Posterior cingulate gyrus (tissue), 11 donors: ENCODE results near the gene ERC1.
"Not testable (repeated sequence)": the region's sequence is repeated elsewhere in the genome, so short reads cannot be mapped to it uniquely, and the experiment has no call there.

Experiments used
- DNase-seq, 10 donors: peaks; one replicate each; pipeline versions ENCODE4 v3.0.0 to v3.0.0-alpha.2; 2020 to 2021; ENCODE audit warnings: mixed read lengths in 3 of 10
- intact Hi-C: fragments of 100-400 bp; cut with DNase I; formaldehyde crosslinking; loops from one replicate; pipeline ENCODE4 v1.15.1; 2023

Gene ERC1

GRCh38 chr12:1305791-1306500 lies 314.9 kb downstream of the ERC1 start:
- DNase-seq: no peak
- intact Hi-C loops: no loop called here

GRCh38 chr12:1306817-1307216 lies 315.8 kb downstream of the ERC1 start:
- DNase-seq: no peak
- intact Hi-C loops: no loop called here

GRCh38 chr12:1307796-1308195 lies 316.8 kb downstream of the ERC1 start:
- intact Hi-C loops: no loop called here
- no peak for DNase-seq

DNA sequence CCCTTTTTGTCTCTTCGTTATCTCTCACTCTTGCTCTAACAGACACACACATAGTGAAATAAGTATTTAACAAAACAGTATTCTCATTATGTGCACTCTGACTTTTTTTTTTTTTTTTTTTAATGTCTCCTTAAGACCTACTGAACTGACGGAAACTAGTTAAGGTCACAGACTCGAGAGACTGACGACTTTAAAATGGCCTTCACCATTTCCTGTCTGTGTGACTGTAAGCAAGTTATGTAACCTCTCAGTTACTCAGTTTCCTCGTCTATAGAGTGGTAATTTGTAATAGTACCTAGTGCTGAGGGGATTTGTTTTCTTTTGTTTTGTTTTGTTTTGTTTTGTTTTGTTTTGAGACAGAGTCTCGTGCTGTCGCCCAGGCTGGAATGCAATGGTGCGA lies 318.6 kb downstream of the ERC1 start:
- intact Hi-C loops: no loop called here
- no peak for DNase-seq

DNA sequence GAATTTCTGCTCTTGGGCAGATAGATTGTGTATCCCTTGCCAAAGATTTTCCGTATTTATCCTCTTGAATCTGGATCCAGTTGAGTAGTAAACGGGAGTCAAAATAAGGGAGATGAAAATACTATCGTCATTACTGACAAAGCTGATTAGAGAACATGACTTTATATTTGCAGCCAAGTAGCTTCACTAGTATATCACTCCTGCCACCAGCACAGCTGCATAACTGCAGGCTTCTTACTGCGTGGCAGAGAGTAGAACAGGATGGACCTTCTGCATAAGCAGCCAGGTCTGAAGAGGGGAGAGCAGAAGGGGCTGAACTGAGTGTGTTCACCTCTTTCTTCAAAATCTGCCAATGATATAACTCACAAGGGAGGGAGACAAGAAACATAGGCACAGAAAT lies 319.6 kb downstream of the ERC1 start:
- intact Hi-C loops: no loop called here
- DNase-seq: no peak

DNA sequence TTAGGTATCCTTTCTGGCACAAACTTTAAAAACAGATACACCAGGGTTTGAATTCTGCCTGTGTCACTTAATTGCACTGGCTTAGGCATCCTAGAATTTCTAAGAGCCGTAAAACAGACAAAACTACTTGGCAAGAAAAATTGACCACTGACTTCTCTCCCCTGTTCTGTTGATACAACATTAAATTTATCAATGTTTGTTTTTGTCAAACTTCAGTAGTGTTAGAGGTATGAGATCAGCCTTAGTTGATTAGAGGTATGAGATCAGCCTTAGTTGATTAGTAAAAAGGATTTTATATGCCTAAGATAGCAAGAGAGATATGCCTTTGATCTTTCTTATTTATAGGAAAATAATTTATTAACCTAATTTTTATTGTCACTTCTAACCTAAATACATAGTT lies 320.1 kb downstream of the ERC1 start:
- intact Hi-C loops: no loop called here

DNA sequence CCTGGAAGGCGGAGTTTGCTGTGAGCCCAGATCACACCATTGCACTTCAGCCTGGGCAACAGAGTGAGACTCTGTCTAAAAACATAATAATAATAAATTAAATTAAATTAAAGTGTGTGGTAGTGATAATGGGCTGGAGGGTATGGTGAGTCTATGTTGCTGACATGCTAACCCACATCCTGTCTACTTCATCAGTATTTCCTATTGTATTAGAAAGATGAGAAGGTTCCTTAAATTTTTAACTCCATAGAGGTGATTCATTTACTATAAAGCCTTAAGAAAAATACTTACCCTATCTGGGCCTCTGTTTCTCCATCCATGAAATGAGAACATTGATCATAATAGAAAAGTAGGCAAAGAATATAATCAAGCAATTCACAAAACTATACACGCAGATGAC lies 322.9 kb downstream of the ERC1 start:
- intact Hi-C loops: no loop called here
- DNase-seq: no peak

More for the DNA sequence above, 320.1 kb downstream of the ERC1 start:
- no peak for DNase-seq

- DNase-seq: no peak
- intact Hi-C loops: no loop called here
Measured at GRCh38 chr12:1314523-1314922, 323.5 kb downstream of the ERC1 start.

DNA sequence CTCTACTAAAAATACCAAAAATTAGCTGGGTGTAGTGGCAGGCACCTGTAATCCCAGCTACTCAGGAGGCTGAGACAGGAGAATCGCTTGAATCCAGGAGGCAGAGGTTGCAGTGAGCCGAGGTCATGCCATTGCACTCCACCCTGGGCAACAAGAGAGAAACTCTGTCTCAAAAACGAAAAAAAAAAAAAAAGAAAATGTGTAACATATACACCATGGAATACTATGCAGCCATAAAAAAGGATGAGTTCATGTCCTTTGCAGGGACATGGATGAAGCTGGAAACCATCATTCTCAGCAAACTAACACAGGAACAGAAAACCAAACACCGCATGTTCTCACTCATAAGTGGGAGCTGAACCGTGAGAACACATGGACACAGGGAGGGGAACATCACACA lies 326.0 kb downstream of the ERC1 start:
- intact Hi-C loops, DNase-seq: not testable (repeated sequence)

DNA sequence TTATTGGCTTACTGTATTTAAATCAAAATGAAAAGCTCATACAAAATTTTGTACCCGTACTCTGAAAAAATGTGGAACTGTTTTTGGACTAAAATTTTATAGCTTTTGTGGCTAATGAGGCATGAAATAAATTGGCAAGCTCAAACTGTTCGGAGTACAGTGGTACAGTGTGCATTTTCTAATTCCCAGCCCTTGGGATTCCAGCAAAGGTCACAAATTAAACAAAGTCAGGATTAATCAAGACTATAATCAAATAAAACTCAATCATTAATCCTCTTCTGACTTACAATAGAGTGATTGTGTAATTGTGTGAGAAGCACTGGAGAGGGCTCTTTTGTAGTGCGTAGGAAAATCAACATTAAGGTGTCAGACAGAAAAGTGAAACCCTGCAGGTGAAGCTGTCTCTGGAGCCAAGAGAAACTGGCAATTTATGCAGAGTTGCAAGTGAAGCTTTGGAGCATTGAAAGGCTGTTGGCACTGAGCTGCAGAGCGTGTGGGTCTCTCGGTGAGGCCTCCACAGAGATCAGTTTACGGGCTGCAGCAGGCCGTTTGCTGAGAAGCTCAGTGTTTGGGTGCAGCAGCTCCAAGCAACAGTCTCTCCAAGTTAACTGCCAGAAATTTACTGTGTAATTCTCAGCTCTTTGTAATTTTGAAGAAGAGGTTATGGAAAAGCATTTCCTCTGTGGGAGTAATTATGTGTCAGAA lies 327.5 kb downstream of the ERC1 start:
- intact Hi-C loops: no loop called here

DNA sequence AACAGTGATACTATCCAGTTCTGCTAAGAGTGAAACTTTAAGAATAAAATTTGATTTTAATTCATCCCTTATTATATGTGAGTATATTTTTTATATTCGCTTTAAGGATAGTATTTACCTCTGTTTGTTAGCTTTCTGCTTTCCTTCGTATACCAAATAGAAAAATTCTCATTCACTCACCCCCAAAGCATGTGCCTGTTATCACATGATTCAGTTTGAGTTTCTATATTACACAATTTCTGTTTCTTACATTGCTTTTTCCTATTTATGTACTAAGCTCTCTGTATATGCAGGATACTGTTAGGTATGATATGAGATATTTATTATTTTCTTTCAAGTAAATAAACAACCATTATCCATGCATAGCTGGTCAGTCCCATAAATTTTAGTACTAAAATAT lies 328.2 kb downstream of the ERC1 start:
- intact Hi-C loops: no loop called here
- no peak for DNase-seq

More for the DNA sequence above, 327.5 kb downstream of the ERC1 start:
- DNase-seq: peak in 3 of 10 donors; percentile 33 to 88 (median 70)

- DNase-seq: no peak
Measured at GRCh38 chr12:1320021-1320420, 329.0 kb downstream of the ERC1 start.

GRCh38 chr12:1322821-1323220 lies 331.8 kb downstream of the ERC1 start:
- DNase-seq: no peak
- intact Hi-C loops: no loop called here

More at GRCh38 chr12:1320021-1320420, 329.0 kb downstream of the ERC1 start:
- intact Hi-C loops: no loop called here

- intact Hi-C loops: no loop called here
- DNase-seq: no peak
Measured at GRCh38 chr12:1324099-1324498, 333.1 kb downstream of the ERC1 start.

DNA sequence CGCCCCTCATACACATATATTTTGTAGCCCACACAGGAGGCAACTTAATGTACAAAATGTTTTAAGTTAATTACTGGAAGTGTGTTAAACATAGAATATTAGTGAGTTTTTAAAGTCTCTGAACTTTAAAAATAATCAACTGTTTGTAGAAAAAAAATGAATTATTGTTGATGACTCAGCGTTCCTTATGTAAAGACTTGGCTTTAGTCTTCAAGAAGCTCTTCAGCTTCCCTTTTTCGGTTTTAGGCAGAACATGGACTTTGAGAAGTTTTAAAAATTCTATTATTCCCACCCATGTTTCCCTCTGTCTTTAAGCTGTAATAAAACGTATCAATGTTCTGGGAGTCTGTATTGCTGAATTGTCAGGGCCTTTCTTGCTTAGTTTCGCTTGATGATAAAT lies 333.9 kb downstream of the ERC1 start:
- intact Hi-C loops: no loop called here
- no peak for DNase-seq

- intact Hi-C loops: no loop called here
- DNase-seq: no peak
Measured at GRCh38 chr12:1325666-1326065, 334.6 kb downstream of the ERC1 start.

- intact Hi-C loops: no loop called here
- no peak for DNase-seq
Measured at GRCh38 chr12:1326258-1326657, 335.2 kb downstream of the ERC1 start.

- no peak for DNase-seq
- intact Hi-C loops: no loop called here
Measured at GRCh38 chr12:1328391-1328790, 337.4 kb downstream of the ERC1 start.

- intact Hi-C loops: no loop called here
- DNase-seq: no peak
Measured at GRCh38 chr12:1329784-1330476, 338.9 kb downstream of the ERC1 start.

- intact Hi-C loops: no loop called here
- DNase-seq: no peak
Measured at GRCh38 chr12:1330477-1330827, 339.4 kb downstream of the ERC1 start.

DNA sequence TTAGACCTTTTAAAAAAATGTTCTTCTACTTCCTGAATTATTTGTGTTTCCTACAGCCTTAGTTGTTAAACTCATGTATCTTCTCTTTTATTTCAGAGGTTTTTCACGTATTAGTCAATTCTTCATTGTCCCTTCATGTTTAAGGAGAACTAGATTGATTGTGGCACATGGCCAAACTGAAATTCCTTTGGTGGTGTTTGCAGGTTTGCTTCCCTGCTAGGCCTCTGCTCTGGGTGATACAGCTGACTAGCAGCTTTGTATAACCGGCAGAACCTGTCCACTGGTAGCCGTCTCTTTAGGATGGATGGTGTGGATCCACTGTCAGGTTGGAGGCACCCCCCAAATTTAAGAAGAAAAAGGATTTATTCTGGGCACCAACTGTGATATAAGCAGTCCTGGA lies 341.3 kb downstream of the ERC1 start:
- intact Hi-C loops: no loop called here
- no peak for DNase-seq
